Endodermal cell (in vitro differentiated cells): ENCODE measurements around the gene UBE2H. TPM values are rescaled to one million over a fixed set of nuclear protein-coding genes. Genes with fewer than 3 reads are reported as not detected.

Experiments used
- DNase-seq: peaks from one replicate; pipeline ENCODE4 v3.0.0-alpha.2; 2017
- H3K27ac ChIP-seq: 2 replicates; pipeline ENCODE4 v1.5.1; 2013; ENCODE audit warnings: mild to moderate bottlenecking, low read depth, low read length, moderate library complexity
- H3K27me3 ChIP-seq: 2 replicates; pipeline ENCODE4 v1.6.1; 2013; ENCODE audit warnings: mild to moderate bottlenecking, low read length, moderate library complexity; ENCODE audit not compliant: insufficient read depth, control insufficient read depth, poor library complexity, severe bottlenecking
- H3K36me3 ChIP-seq: 2 replicates; pipeline ENCODE4 v1.7.0; 2013; ENCODE audit warnings: mild to moderate bottlenecking, low read length, moderate library complexity; ENCODE audit not compliant: control insufficient read depth, insufficient read depth
- H3K4me1 ChIP-seq: one replicate; pipeline ENCODE4 v1.7.0; 2013; ENCODE audit warnings: low read length; ENCODE audit not compliant: control insufficient read depth, insufficient read depth
- H3K4me3 ChIP-seq: 2 replicates; pipeline ENCODE4 v1.5.1; 2013; ENCODE audit warnings: mild to moderate bottlenecking, low read length, moderate library complexity
- H3K9ac ChIP-seq: 2 replicates; pipeline ENCODE4 v1.6.1; 2013; ENCODE audit warnings: mild to moderate bottlenecking, low read length, moderate library complexity; ENCODE audit not compliant: poor library complexity, severe bottlenecking; ENCODE audit errors: extremely low read depth
- H3K9me3 ChIP-seq: 2 replicates; pipeline ENCODE4 v1.6.1; 2013; ENCODE audit warnings: mild to moderate bottlenecking, low read length, moderate library complexity; ENCODE audit not compliant: control insufficient read depth
- H3K27ac Mint-ChIP-seq: 2 replicates; pipeline ENCODE4 v1.8.0; 2020; ENCODE audit warnings: mixed read lengths
- H3K27me3 Mint-ChIP-seq: 2 replicates; pipeline ENCODE4 v1.8.0; 2021; ENCODE audit warnings: mild to moderate bottlenecking, mixed read lengths; ENCODE audit not compliant: insufficient read depth
- H3K36me3 Mint-ChIP-seq: 2 replicates; pipeline ENCODE4 v1.8.0; 2020; ENCODE audit warnings: low read depth, mixed read lengths
- H3K4me1 Mint-ChIP-seq: 2 replicates; pipeline ENCODE4 v1.8.0; 2020; ENCODE audit warnings: mixed read lengths
- H3K4me3 Mint-ChIP-seq: 2 replicates; pipeline ENCODE4 v1.8.0; 2020; ENCODE audit warnings: mild to moderate bottlenecking, moderate library complexity, mixed read lengths
- H3K9me3 Mint-ChIP-seq: 2 replicates; pipeline ENCODE4 v1.8.0; 2020; ENCODE audit warnings: mild to moderate bottlenecking, mixed read lengths
- WGBS, 2 experiments: methylation state at CpG; one replicate each; pipeline versions ENCODE4 v1.1.5 to v1.1.7; 2013; ENCODE audit warnings: missing lambda C conversion rate in 2 of 2, mixed read lengths in 1 of 2; ENCODE audit not compliant: insufficient coverage in 1 of 2, insufficient read length in 1 of 2; 5-methylcytosine and 5-hydroxymethylcytosine counted together
- total RNA-seq, 2 donors: library from RNA; stranded (reverse); fragmentation: NEBNext Ultra II Directional in 1 of 2; extraction: Animal tissue kit (Norgen Biotek cat#: 25700) in 1 of 2; gene quantifications; 2 replicates in 1 of 2; 3 replicates in 1 of 2; pipeline ENCODE4 v1.2.1, GENCODE V29; 2021
- TF ChIP-seq, protein P1 (sequence below): fragments of 200-600 bp; sonication (generic); conservative IDR thresholded peaks from 2 replicates; pipeline ENCODE4 v1.5.0; 2021; ENCODE audit warnings: antibody characterized with exemption, mild to moderate bottlenecking

UBE2H gene
- total RNA-seq, 2 donors from 2014 or later, result 74.5 to 74.7 TPM

DNA sequence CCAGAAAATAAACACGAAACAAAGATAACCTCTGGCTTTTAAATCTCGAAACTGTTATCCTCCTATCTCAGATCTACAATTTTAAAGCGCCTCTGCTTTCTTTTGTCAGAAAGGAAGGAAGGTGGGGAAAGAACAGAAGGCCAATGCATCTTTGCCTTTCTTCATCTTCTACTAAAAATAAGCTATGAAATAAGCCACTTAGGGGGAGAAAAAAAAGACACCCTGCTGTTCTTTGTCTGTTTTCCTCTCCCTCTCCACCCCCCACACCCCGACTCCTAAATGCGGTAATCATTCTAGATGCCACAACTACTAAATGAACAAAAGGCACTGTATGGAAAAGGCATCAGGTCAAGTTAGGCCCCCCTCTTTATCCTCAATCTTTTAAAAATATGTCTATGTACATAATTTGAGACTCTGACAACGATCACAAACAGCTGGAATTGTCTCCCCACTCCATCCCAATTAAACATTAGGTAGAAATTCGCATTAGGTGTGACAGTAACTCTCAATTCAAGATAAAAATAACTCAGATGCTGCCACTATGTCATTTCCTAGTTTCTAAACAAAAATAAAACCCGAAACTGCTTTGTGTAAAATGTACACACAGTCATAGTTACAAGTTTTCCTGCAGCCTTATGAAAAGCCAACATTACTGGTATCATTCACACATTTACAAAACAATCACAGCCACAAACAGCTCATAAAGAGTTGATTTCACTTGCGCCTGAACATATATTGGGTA, 2.4 kb downstream of the UBE2H start:
- TF ChIP-seq, protein P1, sequence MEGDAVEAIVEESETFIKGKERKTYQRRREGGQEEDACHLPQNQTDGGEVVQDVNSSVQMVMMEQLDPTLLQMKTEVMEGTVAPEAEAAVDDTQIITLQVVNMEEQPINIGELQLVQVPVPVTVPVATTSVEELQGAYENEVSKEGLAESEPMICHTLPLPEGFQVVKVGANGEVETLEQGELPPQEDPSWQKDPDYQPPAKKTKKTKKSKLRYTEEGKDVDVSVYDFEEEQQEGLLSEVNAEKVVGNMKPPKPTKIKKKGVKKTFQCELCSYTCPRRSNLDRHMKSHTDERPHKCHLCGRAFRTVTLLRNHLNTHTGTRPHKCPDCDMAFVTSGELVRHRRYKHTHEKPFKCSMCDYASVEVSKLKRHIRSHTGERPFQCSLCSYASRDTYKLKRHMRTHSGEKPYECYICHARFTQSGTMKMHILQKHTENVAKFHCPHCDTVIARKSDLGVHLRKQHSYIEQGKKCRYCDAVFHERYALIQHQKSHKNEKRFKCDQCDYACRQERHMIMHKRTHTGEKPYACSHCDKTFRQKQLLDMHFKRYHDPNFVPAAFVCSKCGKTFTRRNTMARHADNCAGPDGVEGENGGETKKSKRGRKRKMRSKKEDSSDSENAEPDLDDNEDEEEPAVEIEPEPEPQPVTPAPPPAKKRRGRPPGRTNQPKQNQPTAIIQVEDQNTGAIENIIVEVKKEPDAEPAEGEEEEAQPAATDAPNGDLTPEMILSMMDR, result no peak
- Mint-ChIP-seq H3K4me1 (peaks cover 27% of the 10 kb centered on the region), H3K27ac (no peak overlapping the region), H3K9me3 (no peaks in the 10 kb centered on the region), H3K27me3 (no peaks in the 10 kb centered on the region), H3K4me3 (no peak overlapping the region), H3K36me3 (peaks cover 19% of the 10 kb centered on the region)
- Histone ChIP-seq H3K9me3 (peaks cover 4% of the 10 kb centered on the region), H3K4me1 (peaks cover 13% of the 10 kb centered on the region), H3K9ac (peak overlapping the region; percentile 85), H3K4me3 (peak overlapping the region; percentile 89), H3K27ac (peak overlapping the region; percentile 89), H3K27me3 (no peaks in the 10 kb centered on the region), H3K36me3 (peaks cover 14% of the 10 kb centered on the region)
- DNase-seq, result no peak
- WGBS, 2 experiments, result 0 to 4% methylated on average over 4 to 9 of the region's 9 CpGs

DNA sequence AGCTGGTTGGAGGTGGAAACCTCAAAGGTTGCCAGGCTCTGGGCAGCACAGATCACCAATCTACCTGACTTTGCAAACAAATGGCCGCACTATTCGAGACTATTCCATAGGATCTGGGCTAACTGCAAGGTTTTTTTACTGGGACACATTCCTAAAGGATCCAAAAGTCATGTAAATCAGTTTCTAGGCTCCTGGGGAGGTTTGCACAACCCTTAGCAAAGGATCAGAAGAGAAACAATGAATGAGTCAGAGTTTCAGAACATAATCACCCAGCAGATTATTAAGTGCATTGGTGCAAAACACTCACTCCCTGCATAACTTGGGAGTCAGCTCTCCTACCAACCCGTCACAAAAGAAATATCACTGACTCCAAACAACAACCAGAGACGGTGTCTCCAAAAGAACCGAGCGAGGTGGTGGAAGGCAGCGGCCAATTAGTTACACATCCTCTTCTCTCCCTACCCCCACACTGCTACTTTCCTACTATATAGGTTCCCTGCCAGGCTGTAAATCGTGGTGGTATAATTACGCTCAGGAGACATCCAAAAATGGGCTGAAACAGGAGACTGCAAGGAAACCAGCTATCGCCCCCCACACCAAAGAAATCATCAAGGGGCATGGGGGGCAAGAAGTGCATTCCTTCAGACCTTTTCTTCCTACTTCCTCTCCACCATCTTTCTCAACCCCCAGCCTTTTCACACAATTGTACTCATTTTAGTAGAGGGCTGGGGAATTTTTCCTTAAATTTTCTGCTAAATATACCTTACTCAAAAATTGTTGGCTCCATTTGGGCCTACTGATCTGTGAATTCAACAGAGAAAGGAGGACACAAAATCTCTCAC, 3.2 kb downstream of the UBE2H start:
- Mint-ChIP-seq H3K27ac (no peak overlapping the region), H3K9me3 (peaks cover 7% of the 10 kb centered on the region), H3K4me3 (no peak overlapping the region), H3K4me1 (peaks cover 25% of the 10 kb centered on the region), H3K27me3 (no peaks in the 10 kb centered on the region), H3K36me3 (peaks cover 27% of the 10 kb centered on the region)
- H3K27me3 ChIP-seq, result no peaks in the 10 kb centered on the region
- H3K27ac ChIP-seq, result peak overlapping the region; percentile 89
- peaks cover 22% of the 10 kb centered on the region for H3K36me3 ChIP-seq
- WGBS, 2 experiments, result 0 to 2% methylated on average over 9 to 10 of the region's 10 CpGs
- TF ChIP-seq, protein P1, result no peak
- peak; percentile 82 for DNase-seq
- peak overlapping the region; percentile 89 for H3K4me3 ChIP-seq
- peak overlapping the region; percentile 85 for H3K9ac ChIP-seq
- peaks cover 12% of the 10 kb centered on the region for H3K9me3 ChIP-seq
- H3K4me1 ChIP-seq, result peaks cover 13% of the 10 kb centered on the region

DNA sequence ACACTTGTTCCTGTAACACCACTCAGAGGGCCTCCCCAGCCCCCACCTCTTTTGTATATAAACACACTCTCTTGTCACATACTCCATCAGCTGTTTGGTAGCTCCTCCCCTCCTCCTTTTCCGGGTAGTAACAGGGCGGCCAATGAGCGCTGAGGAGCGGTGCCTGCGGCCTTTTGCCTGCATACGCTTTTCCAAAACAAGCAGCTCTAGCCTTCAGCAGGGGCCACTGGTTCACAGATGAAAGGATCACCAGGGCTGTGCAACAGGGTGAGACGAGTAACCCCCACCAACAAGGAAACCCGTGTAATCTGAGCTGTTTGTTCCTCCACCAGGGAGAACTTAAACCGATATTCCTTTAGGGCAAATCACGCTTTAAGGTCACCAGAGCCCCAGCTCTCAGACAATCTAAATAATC, 3.9 kb downstream of the UBE2H start:
- 0% methylated on average over 7 to 10 of the region's 10 CpGs for whole genome bisulfite sequencing, 2 experiments
- Histone ChIP-seq H3K36me3 (peaks cover 23% of the 10 kb centered on the region), H3K27ac (peak overlapping the region; percentile 89), H3K9me3 (peaks cover 16% of the 10 kb centered on the region), H3K9ac (peak overlapping the region; percentile 85), H3K4me3 (peak overlapping the region; percentile 89), H3K27me3 (no peaks in the 10 kb centered on the region), H3K4me1 (peaks cover 13% of the 10 kb centered on the region)
- DNase-seq, result peak; percentile 96
- H3K9me3 Mint-ChIP-seq, result peaks cover 7% of the 10 kb centered on the region
- no peak overlapping the region for H3K4me3 Mint-ChIP-seq
- no peak overlapping the region for H3K27ac Mint-ChIP-seq
- no peaks in the 10 kb centered on the region for H3K27me3 Mint-ChIP-seq
- TF ChIP-seq, protein P1, result no peak
- peaks cover 22% of the 10 kb centered on the region for H3K4me1 Mint-ChIP-seq
- H3K36me3 Mint-ChIP-seq, result peaks cover 33% of the 10 kb centered on the region
